Measurements from ENCODE around the gene POPDC3.

POPDC3 gene

DNA sequence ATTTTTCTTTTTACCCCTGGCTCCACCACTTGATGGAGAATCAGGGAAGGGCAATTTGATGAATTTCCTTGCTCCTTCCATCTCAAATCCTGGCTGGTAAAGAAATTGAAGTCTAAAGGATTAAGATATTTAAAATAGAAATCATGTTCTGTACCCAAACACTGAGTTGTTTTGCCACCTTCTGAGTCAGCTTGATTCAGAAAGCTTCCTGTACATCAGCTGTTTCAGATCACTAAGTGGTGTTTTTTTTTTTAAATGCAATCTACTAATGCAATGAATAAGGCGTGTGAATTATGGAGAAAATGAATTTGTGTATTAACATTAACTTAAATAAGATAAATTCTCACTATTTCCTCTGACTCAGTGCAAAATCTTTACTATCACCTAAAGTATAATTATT lies 11.5 kb upstream of the POPDC3 start:
- TF ChIP-seq, protein P1, sequence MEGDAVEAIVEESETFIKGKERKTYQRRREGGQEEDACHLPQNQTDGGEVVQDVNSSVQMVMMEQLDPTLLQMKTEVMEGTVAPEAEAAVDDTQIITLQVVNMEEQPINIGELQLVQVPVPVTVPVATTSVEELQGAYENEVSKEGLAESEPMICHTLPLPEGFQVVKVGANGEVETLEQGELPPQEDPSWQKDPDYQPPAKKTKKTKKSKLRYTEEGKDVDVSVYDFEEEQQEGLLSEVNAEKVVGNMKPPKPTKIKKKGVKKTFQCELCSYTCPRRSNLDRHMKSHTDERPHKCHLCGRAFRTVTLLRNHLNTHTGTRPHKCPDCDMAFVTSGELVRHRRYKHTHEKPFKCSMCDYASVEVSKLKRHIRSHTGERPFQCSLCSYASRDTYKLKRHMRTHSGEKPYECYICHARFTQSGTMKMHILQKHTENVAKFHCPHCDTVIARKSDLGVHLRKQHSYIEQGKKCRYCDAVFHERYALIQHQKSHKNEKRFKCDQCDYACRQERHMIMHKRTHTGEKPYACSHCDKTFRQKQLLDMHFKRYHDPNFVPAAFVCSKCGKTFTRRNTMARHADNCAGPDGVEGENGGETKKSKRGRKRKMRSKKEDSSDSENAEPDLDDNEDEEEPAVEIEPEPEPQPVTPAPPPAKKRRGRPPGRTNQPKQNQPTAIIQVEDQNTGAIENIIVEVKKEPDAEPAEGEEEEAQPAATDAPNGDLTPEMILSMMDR (IDR thresholded peaks at IDR 0.05; ENCODE audit: control extremely low read depth, extremely low read depth, low read depth, missing control alignments): no peak
- DNase-seq (ENCODE audit: extremely low spot score): no peak
- CTCF ChIA-PET: no interaction called here
- POLR2A ChIA-PET: no interaction called here

- DNase-seq (ENCODE audit: extremely low spot score): no peak
- TF ChIP-seq, protein P1 (IDR thresholded peaks at IDR 0.05; ENCODE audit: control extremely low read depth, extremely low read depth, low read depth, missing control alignments): no peak
- POLR2A ChIA-PET: no interaction called here
- CTCF ChIA-PET: no interaction called here
Measured at GRCh38 chr6:105189026-105189820, 9.4 kb upstream of the POPDC3 start.

DNA sequence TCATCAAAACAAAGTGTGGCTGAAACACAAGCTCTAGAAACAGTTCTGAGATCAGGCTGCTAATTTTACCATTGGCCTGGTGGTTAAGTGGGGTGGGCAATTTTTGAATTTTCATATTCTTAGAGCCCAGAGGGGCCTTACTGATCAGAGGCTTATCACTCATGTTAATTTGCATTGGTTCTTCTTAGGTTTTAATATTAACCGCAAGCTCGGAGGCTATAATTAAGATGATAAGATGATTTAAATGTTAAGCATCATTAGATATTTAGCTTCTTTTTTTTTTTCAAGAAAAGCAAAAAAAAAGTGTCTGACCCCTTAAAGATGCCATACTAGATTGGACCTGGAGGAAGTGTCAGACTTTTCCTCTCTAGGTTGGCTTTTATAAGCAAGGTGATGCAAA lies 8.4 kb upstream of the POPDC3 start:
- ChIA-PET CTCF (no interaction called here), POLR2A (no interaction called here)
- TF ChIP-seq, protein P1 (IDR thresholded peaks at IDR 0.05; ENCODE audit: control extremely low read depth, extremely low read depth, low read depth, missing control alignments): no peak
- no peak for DNase-seq (ENCODE audit: extremely low spot score)

DNA sequence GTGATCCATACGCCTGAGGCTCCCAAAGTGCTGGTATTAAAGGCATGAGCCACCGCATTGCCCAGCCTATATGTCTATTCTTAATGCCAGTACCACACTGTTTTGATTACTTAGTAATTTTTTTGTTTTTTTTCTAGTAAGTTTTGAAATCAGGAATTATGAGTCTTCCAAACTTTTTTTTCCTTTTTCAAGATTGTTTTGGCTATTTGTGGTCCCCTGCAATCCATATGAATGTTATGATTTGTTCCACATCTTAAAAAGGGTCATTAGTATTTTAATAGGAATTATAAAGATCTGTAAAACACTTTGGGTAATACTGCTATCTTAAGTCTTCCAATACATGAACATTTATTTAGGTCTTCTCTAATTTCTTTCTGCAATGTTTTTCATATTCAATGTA lies 6.8 kb upstream of the POPDC3 start:
- ChIA-PET POLR2A (no interaction called here), CTCF (no interaction called here)
- DNase-seq (ENCODE audit: extremely low spot score): no peak
- TF ChIP-seq, protein P1 (IDR thresholded peaks at IDR 0.05; ENCODE audit: control extremely low read depth, extremely low read depth, low read depth, missing control alignments): no peak

DNA sequence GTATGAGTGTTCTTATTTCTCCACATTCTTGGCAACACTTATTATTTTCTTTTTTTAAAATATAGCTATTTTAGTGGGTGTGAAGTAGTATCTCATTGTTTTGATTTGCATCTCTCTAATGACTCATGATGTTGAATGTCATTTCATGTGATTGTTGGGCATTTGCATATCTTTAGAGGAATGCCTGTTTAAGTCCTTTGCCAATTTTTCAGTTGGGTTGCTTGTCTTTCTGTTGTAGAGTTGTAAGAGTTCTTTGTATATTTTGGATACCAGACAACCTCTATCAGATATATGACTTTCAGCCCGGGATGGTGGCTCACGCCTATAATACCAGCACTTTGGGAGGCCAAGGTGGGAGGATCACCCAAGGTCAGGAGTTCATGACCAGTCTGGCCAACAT lies 5.1 kb upstream of the POPDC3 start:
- ChIA-PET POLR2A (no interaction called here), CTCF (no interaction called here)
- TF ChIP-seq, protein P1 (IDR thresholded peaks at IDR 0.05; ENCODE audit: control extremely low read depth, extremely low read depth, low read depth, missing control alignments): no peak

DNA sequence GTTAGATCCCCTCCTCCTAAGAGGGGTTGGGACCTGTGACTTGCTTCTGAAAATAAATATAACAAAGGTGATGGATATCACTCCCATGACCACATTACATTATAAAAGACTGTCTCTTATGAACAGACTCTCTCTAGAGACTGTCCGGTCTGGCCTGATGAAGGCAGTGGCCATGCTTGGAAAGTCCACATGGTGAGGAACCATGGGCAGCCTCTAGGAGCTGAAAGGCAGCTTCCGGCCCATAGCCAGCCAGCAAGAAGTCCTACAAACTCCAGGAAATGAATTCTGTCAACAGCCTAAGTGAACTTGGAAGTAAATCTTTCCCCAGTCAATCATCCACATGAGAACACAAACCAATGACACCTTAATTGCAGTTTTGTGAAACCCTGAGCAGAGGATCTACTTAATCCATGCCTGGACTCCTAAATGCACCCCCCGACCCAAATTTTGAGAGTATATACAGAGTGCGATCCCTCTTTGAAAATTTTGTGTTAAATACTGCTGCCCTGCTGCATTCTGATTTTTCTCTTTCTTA lies 2.2 kb upstream of the POPDC3 start:
- CTCF ChIA-PET: no interaction called here
- no peak for DNase-seq (ENCODE audit: extremely low spot score)

More for the DNA sequence above, 5.1 kb upstream of the POPDC3 start:
- no peak for DNase-seq (ENCODE audit: extremely low spot score)

More for the DNA sequence above, 2.2 kb upstream of the POPDC3 start:
- TF ChIP-seq, protein P1 (IDR thresholded peaks at IDR 0.05; ENCODE audit: control extremely low read depth, extremely low read depth, low read depth, missing control alignments): no peak
- POLR2A ChIA-PET: no interaction called here

All from GM10248 (cell line).